Ovary (tissue), 9 donors: Measurements from ENCODE around the gene GPX3. TPM values are rescaled to one million over a fixed set of nuclear protein-coding genes. Genes with fewer than 3 reads are reported as not detected.

Experiments
- DNase-seq, 5 donors: peaks; one replicate each; pipeline ENCODE4 v3.0.0-alpha.2; 2019 to 2020
- H3K27ac ChIP-seq, 2 donors: fragments of 200-600 bp; one replicate each; pipeline versions ENCODE4 v1.5.1 to v1.8.0; 2019 to 2022
- H3K27me3 ChIP-seq: fragments of 200-600 bp; one replicate; pipeline ENCODE4 v1.8.0; 2022
- H3K36me3 ChIP-seq: fragments of 200-600 bp; sonication (generic); one replicate; pipeline ENCODE4 v1.5.1; 2019
- H3K4me1 ChIP-seq: one replicate; pipeline ENCODE4 v1.8.1; 2013; ENCODE audit warnings: mild to moderate bottlenecking, moderate library complexity; ENCODE audit not compliant: insufficient read depth
- H3K4me3 ChIP-seq: fragments of 200-600 bp; sonication (generic); one replicate; pipeline ENCODE4 v1.5.1; 2017
- H3K9me3 ChIP-seq, 2 donors: fragments of 200-600 bp in 1 of 2; sonication (generic) in 1 of 2; one replicate each; pipeline versions ENCODE4 v1.5.1 to v1.8.1; 2013 to 2019; ENCODE audit warnings: mild to moderate bottlenecking in 1 of 2, moderate library complexity in 1 of 2
- CTCF ChIP-seq, 3 donors: fragments of 450-650 bp in 2 of 3; fragments of 200-600 bp in 1 of 3; IDR thresholded peaks; one replicate each; pipeline versions ENCODE4 v1.5.1 to v1.8.0; 2016 to 2022; ENCODE audit warnings: antibody characterized with exemption in 3 of 3, mild to moderate bottlenecking in 1 of 3
- EP300 ChIP-seq: sonication (generic); formaldehyde crosslinking; IDR thresholded peaks from one replicate; pipeline ENCODE4 v1.6.1; 2017; ENCODE audit warnings: antibody characterized with exemption
- POLR2A ChIP-seq: fragments of 450-650 bp; IDR thresholded peaks from one replicate; pipeline ENCODE4 v1.6.1; 2017; ENCODE audit warnings: antibody characterized with exemption, mild to moderate bottlenecking, moderate library complexity
- WGBS, 3 donors: extraction: QIAGEN DNeasy Blood & Tissue Kit in 1 of 3; methylation state at CpG; one replicate each; pipeline versions ENCODE4 v1.1.5 to v1.1.7; 2013 to 2017; 5-methylcytosine and 5-hydroxymethylcytosine counted together
- intact Hi-C, 4 donors: fragments of 100-400 bp; cut with DNase I; formaldehyde crosslinking; loops; one replicate each; pipeline versions ENCODE4 v1.11.0 to v1.15.1; 2022 to 2023
- polyA plus RNA-seq, 2 donors: library from polyadenylated mRNA; stranded (reverse); fragments of 200-250 nt in 1 of 2; fragments of 350-450 nt in 1 of 2; fragmentation: Illumina TruSeq in 1 of 2; extraction: RNeasy Lipid Tissue Mini Kit (QIAGEN cat#74804) in 1 of 2; gene quantifications; one replicate each; pipeline ENCODE4 v1.2.3, GENCODE V29; 2013 to 2014
- total RNA-seq, 7 donors: library from RNA; depleted of rRNA in 2 of 7; stranded (reverse); fragments of >200 nt in 2 of 7; fragmentation: NEBNext Ultra II Directional in 3 of 7; extraction: Animal tissue kit (Norgen Biotek cat#: 25700) in 3 of 7; gene quantifications; one replicate each; pipeline versions ENCODE4 v1.1.0 to v1.2.4, GENCODE V29; 2016 to 2023
- donor health status: DM: no; HTN: no; CAD: no; lungs with moderate emphysema.
- donor health status: DM: no; HTN: no; CAD: no.
- donor health status: Bipolar disorder and iron deficiency.
- donor health status: DM: yes; HTN: yes; CAD: no.
- donor health status: DM: no; HTN: no; CAD: no.
- donor health status: DM: yes; HTN: yes; CAD: no.

The GPX3 gene
- total and polyA plus RNA-seq, 9 donors, result 110 to 827 (median 292) TPM

DNA sequence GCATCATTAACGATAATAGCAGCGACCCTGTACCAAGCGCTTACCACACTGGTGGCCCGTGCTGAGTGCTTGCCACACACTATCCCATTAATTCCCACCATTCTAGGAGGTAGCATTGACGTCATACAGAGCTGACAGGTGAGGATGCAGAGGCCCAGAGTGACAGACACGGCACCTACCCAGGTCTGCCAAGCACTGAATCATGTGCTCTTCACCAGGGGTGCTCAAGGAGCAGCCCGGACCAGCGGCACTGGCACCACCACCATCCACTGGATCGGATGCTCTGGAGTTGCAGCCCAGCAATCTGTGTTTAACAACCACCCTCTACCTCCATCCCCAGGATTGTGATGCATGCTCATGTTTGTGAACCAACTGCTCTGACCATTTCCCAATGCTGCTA, 57.0 kb downstream of the GPX3 start:
- H3K9me3 ChIP-seq, result no peaks in the 10 kb centered on the region
- no peak overlapping the region for H3K4me3 ChIP-seq
- peaks cover 4% of the 10 kb centered on the region for H3K4me1 ChIP-seq
- intact Hi-C loops, result no loop called here
- 92 to 97% (median 93%) methylated on average over 9 of the region's 9 CpGs for WGBS, 3 donors
- TF ChIP-seq CTCF (IDR thresholded peaks at IDR 0.05) (no peak), POLR2A (no peak), EP300 (no peak)
- no peaks in the 10 kb centered on the region for H3K36me3 ChIP-seq
- no peak overlapping the region for H3K27ac ChIP-seq
- no peaks in the 10 kb centered on the region for H3K27me3 ChIP-seq
- no peak for DNase-seq

DNA sequence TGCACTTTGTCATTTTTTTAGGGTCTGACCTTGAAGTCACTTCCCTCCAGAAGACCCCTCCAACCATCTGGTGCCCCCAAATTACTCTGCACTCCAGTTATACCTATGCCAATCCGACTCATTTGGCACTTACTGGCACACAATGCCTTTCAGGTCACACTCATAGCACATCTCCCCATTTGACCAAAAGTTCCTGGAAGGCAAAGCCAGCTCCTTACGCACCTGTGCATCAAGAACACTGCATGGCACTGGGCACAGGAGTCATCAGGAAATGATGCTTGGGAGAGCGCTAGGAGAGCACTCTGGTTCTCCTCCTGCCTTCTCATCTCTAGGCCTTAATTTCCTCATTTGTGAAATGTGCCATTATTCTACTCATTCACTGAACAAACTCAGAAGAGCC, 57.6 kb downstream of the GPX3 start:
- Histone ChIP-seq H3K4me1 (peaks cover 4% of the 10 kb centered on the region), H3K27me3 (no peaks in the 10 kb centered on the region), H3K9me3 (no peaks in the 10 kb centered on the region), H3K36me3 (no peaks in the 10 kb centered on the region), H3K4me3 (no peak overlapping the region), H3K27ac (no peak overlapping the region)
- TF ChIP-seq EP300, result no peak
- TF ChIP-seq POLR2A, result no peak
- TF ChIP-seq CTCF (IDR thresholded peaks at IDR 0.05), result no peak
- WGBS, 3 donors, result 91 to 98% (median 97%) methylated on average over 3 of the region's 3 CpGs
- intact Hi-C loops, result no loop called here
- no peak for DNase-seq

Other genes starting within 250 kb of the GPX3 start
- gene SMIM3, start 241.8 kb upstream of the GPX3 start, total RNA-seq, result 10 to 100 TPM; 14.7 to 33.6 (median 24.4) TPM
- gene SMIM3, start 241.8 kb upstream of the GPX3 start, polyA plus RNA-seq, result 10 to 100 TPM; 19.4 to 20.9 TPM
- gene IRGM, start 174.1 kb upstream of the GPX3 start, total RNA-seq, result not detected
- gene IRGM, start 174.1 kb upstream of the GPX3 start, polyA plus RNA-seq, result under 1 TPM in 1 of 2 donors, not detected in 1; 0.12 TPM
- gene ZNF300, start 115.6 kb upstream of the GPX3 start, total RNA-seq, result 10 to 100 TPM in 1 of 7 donors, 1 to 10 TPM in 6; 5.9 to 10.0 (median 8.4) TPM
- 1 to 10 TPM; 5.8 to 7.1 TPM for gene ZNF300, start 115.6 kb upstream of the GPX3 start, polyA plus RNA-seq
- 10 to 100 TPM; 39.4 to 89.7 (median 69.9) TPM for gene TNIP1, start 60.4 kb downstream of the GPX3 start, total RNA-seq
- gene TNIP1, start 60.4 kb downstream of the GPX3 start, polyA plus RNA-seq, result 10 to 100 TPM; 51.0 to 57.6 TPM
- 100 to 1,000 TPM; 117 to 346 (median 225) TPM for gene ANXA6, start 137.2 kb downstream of the GPX3 start, total RNA-seq
- 100 to 1,000 TPM; 183 to 541 TPM for gene ANXA6, start 137.2 kb downstream of the GPX3 start, polyA plus RNA-seq
- 10 to 100 TPM; 22.6 to 60.1 (median 37.3) TPM for gene CCDC69, start 203.5 kb downstream of the GPX3 start, total RNA-seq
- gene CCDC69, start 203.5 kb downstream of the GPX3 start, polyA plus RNA-seq, result 100 to 1,000 TPM in 1 of 2 donors, 10 to 100 TPM in 1; 27.8 to 158 TPM
- 10 to 100 TPM; 14.7 to 38.5 (median 28.6) TPM for gene GM2A, start 232.6 kb downstream of the GPX3 start, total RNA-seq
- gene GM2A, start 232.6 kb downstream of the GPX3 start, polyA plus RNA-seq, result 10 to 100 TPM; 18.5 to 52.8 TPM